ENCODE results near the gene CD37.
"Not testable (repeated sequence)": the region's sequence is repeated elsewhere in the genome, so short reads cannot be mapped to it uniquely, and the experiment has no call there.

CD37 gene

DNA sequence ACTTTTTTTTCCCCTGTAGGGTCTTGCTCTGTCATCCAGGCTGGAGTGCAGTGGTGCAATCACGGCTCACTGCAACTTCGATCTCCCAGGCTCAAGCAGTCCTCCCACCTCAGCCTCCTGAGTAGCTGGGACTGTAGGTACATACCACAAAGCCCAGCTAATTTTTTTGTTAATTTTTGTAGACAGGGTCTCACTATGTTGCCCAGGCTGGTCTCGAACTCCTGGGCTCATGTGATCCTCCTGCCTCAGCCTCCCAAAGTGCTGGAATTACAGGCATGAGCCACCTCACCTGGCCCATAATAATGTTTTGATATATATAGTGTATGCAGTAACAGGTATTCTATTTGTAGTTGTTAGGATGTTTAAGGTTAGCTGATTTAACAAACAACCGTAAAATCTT lies 4.0 kb upstream of the CD37 start:
- DNase-seq, result not testable (repeated sequence)

DNA sequence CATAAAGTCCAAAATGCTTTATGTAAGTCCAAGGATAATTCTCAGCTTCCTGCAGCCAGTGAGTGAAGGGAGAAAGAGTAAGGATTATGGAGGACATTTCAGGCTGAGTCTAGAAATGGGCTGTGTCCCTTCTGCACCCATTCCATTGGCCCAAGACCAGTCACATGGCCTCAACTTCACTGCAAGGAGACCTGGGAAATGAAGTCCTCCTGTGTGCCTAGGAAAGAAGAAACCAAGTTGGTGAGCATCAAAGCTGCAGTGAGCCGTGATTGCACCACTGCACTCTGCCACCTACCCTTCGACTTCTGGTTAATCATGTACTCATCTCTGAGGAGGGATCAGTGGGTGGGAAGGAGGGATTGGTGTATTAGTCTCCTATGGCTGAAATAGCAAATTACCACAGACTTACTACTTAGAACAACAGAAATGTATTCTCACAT lies 3.6 kb upstream of the CD37 start:
- DNase-seq, result peak; percentile 84

GRCh38 chr19:49332691-49333417 lies 2.4 kb upstream of the CD37 start:
- not testable (repeated sequence) for DNase-seq

GRCh38 chr19:49333418-49333805 lies 1.8 kb upstream of the CD37 start:
- peak; percentile 28 for DNase-seq

GRCh38 chr19:49333811-49334288 lies 1.4 kb upstream of the CD37 start:
- peak; percentile 28 for DNase-seq

GRCh38 chr19:49335784-49336481 lies 727 bp downstream of the CD37 start:
- DNase-seq, result peak; percentile 62

DNA sequence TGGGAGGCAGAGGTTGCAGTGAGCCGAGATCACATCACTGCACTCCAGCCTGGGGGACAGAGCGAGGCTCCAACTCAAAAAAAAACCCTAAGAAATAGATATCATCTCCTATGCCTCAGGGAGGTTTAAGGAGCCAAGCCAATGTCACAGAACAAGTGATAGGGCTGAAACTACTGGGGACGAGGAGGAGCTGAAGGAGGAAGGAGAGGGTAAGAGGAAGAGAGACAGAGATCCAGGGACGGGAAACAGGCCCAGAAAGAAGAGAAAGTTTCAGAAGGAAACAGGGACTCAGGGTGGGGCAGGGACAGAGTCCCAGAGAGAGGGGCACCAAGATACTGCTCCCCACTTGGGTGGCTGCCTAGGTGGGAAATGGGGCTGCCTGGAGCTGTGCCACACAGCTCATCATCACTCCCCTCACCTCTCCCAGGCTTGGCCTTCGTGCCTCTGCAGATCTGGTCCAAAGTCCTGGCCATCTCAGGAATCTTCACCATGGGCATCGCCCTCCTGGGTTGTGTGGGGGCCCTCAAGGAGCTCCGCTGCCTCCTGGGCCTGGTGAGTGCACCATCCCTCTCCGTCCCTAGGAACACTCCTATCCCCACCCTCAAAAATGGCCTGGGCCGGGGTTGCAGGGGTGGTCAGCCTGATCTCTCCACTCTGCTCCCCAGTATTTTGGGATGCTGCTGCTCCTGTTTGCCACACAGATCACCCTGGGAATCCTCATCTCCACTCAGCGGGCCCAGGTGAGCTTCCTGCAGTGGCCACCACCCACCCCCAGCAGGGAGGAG lies 1.5 kb downstream of the CD37 start:
- DNase-seq, result no peak

GRCh38 chr19:49337267-49338022 lies 2.2 kb downstream of the CD37 start:
- DNase-seq, result no peak

DNA sequence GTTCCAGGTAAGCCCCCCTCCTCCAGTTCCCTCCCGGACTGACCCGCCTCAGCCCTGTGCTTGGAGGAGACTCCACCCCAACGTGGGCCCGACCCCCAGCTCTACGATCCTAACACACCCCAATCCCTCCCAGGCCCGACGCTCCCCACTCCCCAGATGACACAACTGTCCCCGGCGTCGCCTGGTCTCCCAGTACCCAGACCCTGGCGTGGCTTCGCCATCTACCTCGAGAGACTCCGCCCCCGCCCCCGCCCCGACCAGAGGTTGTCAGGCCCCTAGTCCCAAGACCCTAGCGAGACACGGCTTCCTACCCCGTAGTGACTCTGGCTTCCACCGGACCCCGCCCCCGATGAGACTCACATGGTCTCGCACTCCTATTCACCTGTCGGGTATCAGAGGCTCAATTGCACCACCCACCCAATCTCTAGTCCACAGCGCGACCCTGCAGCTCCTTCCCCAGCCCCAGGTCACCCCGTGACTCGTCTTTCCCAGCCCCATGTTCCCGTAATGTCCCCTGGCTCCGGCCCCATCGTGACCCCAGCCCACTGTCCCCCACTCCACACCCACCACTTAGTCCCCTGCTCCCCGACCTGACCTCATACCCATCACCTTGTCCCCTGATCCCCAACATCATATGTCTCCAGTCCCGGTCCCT lies 2.9 kb downstream of the CD37 start:
- DNase-seq, result no peak

GRCh38 chr19:49338691-49339300 lies 3.6 kb downstream of the CD37 start:
- DNase-seq, result no peak

DNA sequence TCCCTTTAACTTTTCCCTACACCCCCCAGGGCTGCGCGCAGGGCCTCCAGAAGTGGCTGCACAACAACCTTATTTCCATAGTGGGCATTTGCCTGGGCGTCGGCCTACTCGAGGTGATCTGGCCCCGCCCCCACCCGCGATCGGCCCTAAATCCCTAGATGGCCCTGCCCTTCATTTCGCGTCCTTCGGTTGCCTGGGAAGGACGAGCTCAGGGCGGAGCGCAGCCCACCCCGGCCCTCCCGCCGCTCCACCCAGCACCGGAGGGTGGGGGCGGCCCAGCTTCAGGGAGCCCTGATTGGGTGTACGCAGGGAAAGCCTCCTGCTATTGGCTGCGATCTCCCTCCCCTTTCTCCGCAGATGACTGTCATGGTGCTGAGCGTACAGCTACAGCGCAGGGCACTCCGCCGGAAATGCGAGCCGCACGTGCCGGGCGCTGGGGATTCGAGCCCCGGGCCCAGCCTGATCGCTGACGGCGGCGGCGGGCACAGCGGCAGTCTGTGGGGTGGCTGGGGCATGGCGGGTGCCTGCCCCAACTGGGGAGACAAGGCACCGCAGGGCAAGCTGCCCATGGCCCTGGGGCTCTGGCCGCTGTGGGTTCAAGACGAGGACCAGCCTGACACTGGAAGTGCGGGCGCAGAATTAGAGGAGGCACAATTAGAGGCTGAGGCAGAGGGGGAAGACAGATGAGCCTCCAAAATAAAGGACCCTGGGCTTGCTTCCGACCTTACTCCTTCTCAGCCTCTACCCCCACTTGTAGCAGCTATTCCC lies 4.3 kb downstream of the CD37 start:
- no peak for DNase-seq

DNA sequence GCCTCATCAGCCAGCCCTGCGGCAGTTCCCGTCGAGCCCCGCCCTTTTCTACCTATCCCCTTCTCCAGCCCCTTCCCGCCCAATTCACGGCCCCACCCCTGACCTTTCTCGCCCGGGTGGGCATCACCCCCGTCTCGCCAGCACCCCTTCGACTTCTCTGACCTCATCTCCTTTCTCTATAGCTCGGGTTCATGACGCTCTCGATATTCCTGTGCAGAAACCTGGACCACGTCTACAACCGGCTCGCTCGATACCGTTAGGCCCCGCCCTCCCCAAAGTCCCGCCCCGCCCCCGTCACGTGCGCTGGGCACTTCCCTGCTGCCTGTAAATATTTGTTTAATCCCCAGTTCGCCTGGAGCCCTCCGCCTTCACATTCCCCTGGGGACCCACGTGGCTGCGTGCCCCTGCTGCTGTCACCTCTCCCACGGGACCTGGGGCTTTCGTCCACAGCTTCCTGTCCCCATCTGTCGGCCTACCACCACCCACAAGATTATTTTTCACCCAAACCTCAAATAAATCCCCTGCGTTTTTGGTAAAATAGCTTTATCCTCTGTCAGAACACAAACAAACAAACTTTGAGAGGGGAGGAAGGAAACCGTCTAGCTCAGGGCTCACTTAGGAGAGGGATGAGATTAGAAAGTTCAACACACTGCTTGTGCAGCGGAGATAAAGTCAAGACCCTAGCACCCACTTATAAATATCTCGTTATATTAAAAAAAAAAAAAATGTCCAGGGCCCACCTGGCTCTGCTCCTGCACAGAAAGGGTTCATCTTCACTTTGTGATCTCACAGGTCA lies 5.1 kb downstream of the CD37 start:
- DNase-seq, result no peak

- no peak for DNase-seq
These were observed 5.9 kb downstream of the CD37 start for GRCh38 chr19:49340865-49341718.

DNA sequence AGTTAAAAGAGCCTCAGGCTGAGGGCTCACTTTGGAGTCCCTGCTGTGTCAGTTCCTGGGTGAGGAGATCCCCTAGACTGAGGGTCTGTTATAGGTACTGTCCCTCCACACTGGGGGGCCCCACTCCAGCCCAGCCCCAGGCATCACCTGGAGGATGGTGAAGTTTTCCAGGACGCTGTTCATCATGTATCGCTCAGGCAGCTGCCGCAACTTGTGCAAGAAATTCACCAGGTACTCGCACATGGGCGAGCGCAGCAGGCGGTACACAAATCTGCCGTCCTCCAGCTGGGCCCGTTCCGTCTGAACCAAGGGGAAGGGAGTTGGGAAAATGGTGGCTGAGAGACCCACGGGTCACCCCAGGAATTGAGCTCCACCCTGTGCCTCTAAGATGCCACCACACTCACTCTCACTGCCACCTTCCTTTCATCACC lies 7.1 kb downstream of the CD37 start:
- DNase-seq, result no peak

GRCh38 chr19:49343123-49343522 lies 7.9 kb downstream of the CD37 start:
- no peak for DNase-seq

DNA sequence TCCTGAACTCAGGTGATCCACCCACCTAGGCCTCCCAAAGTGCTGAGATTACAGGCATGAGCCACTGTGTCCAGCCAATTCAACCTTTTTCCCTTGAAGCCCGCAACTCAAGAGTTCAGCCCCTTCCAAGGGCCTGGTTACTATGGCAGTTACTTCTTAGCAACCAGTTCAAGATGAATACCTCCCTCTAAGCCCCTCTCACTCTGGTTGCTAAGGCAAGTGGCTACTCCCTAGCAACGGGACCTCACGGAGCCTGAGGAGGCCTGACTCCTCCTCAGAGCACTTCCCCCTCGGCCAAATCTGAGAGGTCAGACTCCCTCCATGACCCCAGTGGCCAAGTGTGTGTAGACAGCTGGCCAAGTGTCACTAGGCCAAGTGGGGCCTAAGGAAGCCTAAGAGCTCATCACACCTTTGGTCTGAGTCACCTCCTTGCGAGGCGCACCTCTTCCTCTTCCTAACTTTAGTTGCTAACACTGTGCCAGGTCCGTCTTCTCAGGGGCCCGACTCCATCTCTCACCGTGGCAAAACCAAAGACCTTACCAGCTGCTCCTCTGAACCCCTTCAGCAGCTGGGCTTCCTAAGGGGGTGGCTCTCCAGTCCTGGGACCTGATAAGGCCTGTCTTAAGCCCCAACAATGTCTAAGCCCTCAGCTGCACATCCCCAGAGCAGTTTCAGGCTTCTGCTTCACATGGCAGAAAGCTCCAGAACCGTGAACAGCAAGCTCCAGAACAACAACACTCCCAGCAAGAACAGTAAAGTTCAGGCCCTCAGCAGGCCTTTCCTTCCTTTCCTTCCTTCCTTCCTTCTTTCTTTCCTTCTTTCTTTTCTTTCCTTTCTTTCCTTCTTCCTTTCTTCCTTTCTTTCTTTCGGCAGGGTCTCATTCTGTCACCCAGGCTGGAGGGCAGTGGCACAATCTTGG lies 9.6 kb downstream of the CD37 start:
- DNase-seq, result no peak

DNA sequence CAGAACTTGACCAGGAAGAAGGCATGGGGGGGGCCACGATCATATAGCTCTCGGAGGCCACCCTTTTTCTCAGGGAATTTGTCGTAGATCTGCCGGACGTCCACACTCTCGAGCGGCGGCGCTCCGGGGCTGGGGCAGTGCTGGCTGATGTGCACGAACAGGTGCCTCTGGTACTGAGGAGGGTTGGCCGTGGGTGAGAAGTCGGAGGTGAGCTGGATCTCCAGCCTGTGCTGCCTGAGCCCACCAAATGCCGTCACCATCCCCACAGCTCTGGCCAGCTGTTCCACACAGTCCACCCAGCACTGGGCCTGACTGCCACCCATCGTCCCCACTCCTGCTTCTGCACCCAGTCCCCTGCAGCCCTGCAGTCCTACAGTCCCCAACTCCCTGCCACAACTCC lies 12.0 kb downstream of the CD37 start:
- DNase-seq, result no peak

DNA sequence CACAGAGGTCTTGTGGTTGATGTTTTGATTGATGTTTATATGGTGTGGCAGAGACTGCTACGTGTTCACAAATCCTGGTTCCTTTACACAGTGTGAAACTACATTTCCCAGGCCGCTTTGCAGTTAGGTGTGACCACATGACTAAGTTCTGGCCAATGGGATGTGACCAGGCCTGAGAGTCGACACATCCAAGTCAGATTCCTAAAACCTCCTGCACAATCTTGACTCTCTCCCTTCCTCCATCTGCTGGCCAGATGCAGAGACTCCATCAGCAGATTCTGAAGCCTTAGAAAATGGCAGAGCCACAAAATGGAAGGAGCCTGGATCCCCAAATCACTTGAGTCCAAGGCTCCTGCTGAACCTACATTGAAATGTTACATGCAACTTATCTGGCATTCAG lies 12.6 kb downstream of the CD37 start:
- DNase-seq, result peak; percentile 27
